ENCODE data around the gene SEC14L2. TPM values are rescaled to one million over a fixed set of nuclear protein-coding genes. Genes with fewer than 3 reads are reported as not detected.

Gene SEC14L2
- total and polyA plus RNA-seq, 2 of the 8 experiments (the other 6 are each of a cell fraction or from before 2014, with no cell fraction given), result 2.8 to 3.2 TPM

GRCh38 chr22:30348809-30349208, 48.0 kb upstream of the SEC14L2 start:
- 94% methylated on average over 4 of the region's 4 CpGs; no CpG with 5 or more reads in 1 of the 2 experiments for WGBS, 2 experiments (ENCODE audit: extremely low coverage in 1 of 2, insufficient coverage in 1 of 2, insufficient read length in 1 of 2, insufficient replicate concordance in 2 of 2, low coverage in 1 of 2, low lambda C conversion rate in 2 of 2, missing lambda C conversion rate in 1 of 2)
- peaks cover 28 to 86% (median 65%) of the 10 kb centered on the region in 4 experiments for H3K36me3 ChIP-seq (ENCODE audit: control insufficient read depth in 2 of 4, insufficient read depth in 4 of 4, low read length in 3 of 4)
- no peak overlapping the region for H4K5ac ChIP-seq (ENCODE audit: insufficient read length, low read depth, low read length)
- H3K27me3 ChIP-seq (replicated peaks in 1 of 4; ENCODE audit: control insufficient read depth in 3 of 4, extremely low read depth in 1 of 4, insufficient read depth in 3 of 4, low read length in 3 of 4), result no peaks in the 10 kb centered on the region
- no peak overlapping the region for H4K8ac ChIP-seq (ENCODE audit: extremely low read depth, insufficient read depth, low read length)
- H2AK5ac ChIP-seq (ENCODE audit: low read depth, low read length), result no peak overlapping the region
- ChIA-PET POLR2A (ENCODE audit: partially characterized antibody) (interaction anchor here (1.2 to 1.5 kb wide), 3 partner anchors 8 to 12 kb away, joined by 3 to 5 read pairs (median 4); partner anchors contain the start of genes CCDC157 and SF3A1), CTCF (ENCODE audit: partially characterized antibody) (interaction anchor here (0.6 to 1.5 kb wide), 3 partner anchors 12 to 129 kb away, joined by 3 read pairs; no protein-coding TSS in a partner anchor)
- H2BK20ac ChIP-seq (ENCODE audit: low read length), result no peak overlapping the region
- peaks cover 12 to 24% of the 10 kb centered on the region in 2 experiments for H4K20me1 ChIP-seq (replicated peaks in 1 of 2; ENCODE audit: control insufficient read depth in 1 of 2, insufficient read depth in 2 of 2, low read length in 2 of 2)
- no peak for FAIRE-seq
- no peak overlapping the region for H3K14ac ChIP-seq (ENCODE audit: insufficient read length)
- H3K4me2 ChIP-seq (ENCODE audit: insufficient read depth in 1 of 2, low read depth in 2 of 2, low read length in 2 of 2), result no peak overlapping the region
- H3K23me2 ChIP-seq (ENCODE audit: low read depth, low read length), result no peaks in the 10 kb centered on the region
- H2BK12ac ChIP-seq (ENCODE audit: low read depth, low read length), result no peak overlapping the region
- no peak overlapping the region for H2AFZ ChIP-seq (ENCODE audit: low read length)
- peaks cover 0 to 35% of the 10 kb centered on the region in 2 experiments; a peak in 2 of 4 replicates for H3K79me2 ChIP-seq (ENCODE audit: control insufficient read depth in 1 of 2, insufficient read depth in 2 of 2, low read length in 2 of 2)
- no peak overlapping the region for H4K91ac ChIP-seq (replicated peaks; ENCODE audit: insufficient read length, low read length)
- no peak overlapping the region for H2BK5ac ChIP-seq (ENCODE audit: low read depth, low read length)
- DNase-seq (ENCODE audit: low read depth in 1 of 2, low spot score in 2 of 2), result no peak
- no peak overlapping the region for H3K23ac ChIP-seq (ENCODE audit: insufficient read length)
- no peak overlapping the region for H3K18ac ChIP-seq (ENCODE audit: extremely low read depth, low read length)
- H3K4me1 ChIP-seq (replicated peaks in 1 of 4; ENCODE audit: control insufficient read depth in 3 of 4, insufficient read depth in 4 of 4, low read length in 3 of 4), result no peaks in the 10 kb centered on the region
- no peak overlapping the region for H2BK15ac ChIP-seq (ENCODE audit: low read length)
- H3K9me3 ChIP-seq (ENCODE audit: insufficient read depth in 2 of 2, low read depth in 1 of 2, low read length in 1 of 2), result no peaks in the 10 kb centered on the region
- H3K27ac ChIP-seq (ENCODE audit: low read depth, low read length), result no peak overlapping the region
- H3K9ac ChIP-seq (replicated peaks in 1 of 4; ENCODE audit: extremely low read depth in 1 of 4, low read depth in 3 of 4, low read length in 3 of 4), result no peak overlapping the region
- H3K4ac ChIP-seq (replicated peaks; ENCODE audit: insufficient read length, low read depth, low read length), result no peak overlapping the region
- no peaks in the 10 kb centered on the region; the same call in 1 of the 2 replicates for H3K79me1 ChIP-seq (ENCODE audit: low read depth, low read length)
- H3K4me3 ChIP-seq (ENCODE audit: extremely low read depth in 1 of 4, insufficient read depth in 2 of 4, low read depth in 3 of 4, low read length in 4 of 4), result no peak overlapping the region
- no peak overlapping the region for H3K56ac ChIP-seq (replicated peaks; ENCODE audit: insufficient read length, low read depth, low read length)
- H2BK120ac ChIP-seq (replicated peaks; ENCODE audit: low read depth, low read length), result no peak overlapping the region
- TF ChIP-seq, protein P1, sequence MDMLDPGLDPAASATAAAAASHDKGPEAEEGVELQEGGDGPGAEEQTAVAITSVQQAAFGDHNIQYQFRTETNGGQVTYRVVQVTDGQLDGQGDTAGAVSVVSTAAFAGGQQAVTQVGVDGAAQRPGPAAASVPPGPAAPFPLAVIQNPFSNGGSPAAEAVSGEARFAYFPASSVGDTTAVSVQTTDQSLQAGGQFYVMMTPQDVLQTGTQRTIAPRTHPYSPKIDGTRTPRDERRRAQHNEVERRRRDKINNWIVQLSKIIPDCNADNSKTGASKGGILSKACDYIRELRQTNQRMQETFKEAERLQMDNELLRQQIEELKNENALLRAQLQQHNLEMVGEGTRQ (IDR thresholded peaks at IDR 0.05; ENCODE audit: low read length), result no peak
- TF ChIP-seq SIX5 (IDR thresholded peaks at IDR 0.05; ENCODE audit: low read depth, low read length) (no peak), E2F6 (IDR thresholded peaks at IDR 0.05) (no peak), CBX8 (IDR thresholded peaks at IDR 0.05; ENCODE audit: borderline replicate concordance, low read depth, low read length) (no peak)
